Cardiac muscle cell (in vitro differentiated cells and primary cell): Measurements from ENCODE around the gene DNAI7. TPM values are rescaled to one million over a fixed set of nuclear protein-coding genes. Genes with fewer than 3 reads are reported as not detected.

Source experiments
- DNase-seq, 2 donors: peaks; one replicate each; pipeline versions ENCODE4 v3.0.0 to v3.0.0-alpha.2; 2010 to 2017; ENCODE audit warnings: low read depth in 1 of 2, low spot score in 1 of 2
- H3K27ac ChIP-seq: fragments of 200-600 bp; sonication (generic); 2 replicates; pipeline ENCODE4 v1.5.1; 2016
- H3K27me3 ChIP-seq: fragments of 200-600 bp; sonication (generic); 2 replicates; pipeline ENCODE4 v1.6.0; 2016; ENCODE audit warnings: control low read depth
- H3K36me3 ChIP-seq: fragments of 200-600 bp; sonication (generic); 2 replicates; pipeline ENCODE4 v1.5.1; 2016; ENCODE audit warnings: control low read depth
- H3K4me1 ChIP-seq: fragments of 200-600 bp; sonication (generic); 2 replicates; pipeline ENCODE4 v1.8.1; 2017; ENCODE audit warnings: low read depth, mild to moderate bottlenecking, mixed run types
- H3K4me3 ChIP-seq: fragments of 200-600 bp; sonication (generic); 2 replicates; pipeline ENCODE4 v1.5.1; 2016; ENCODE audit warnings: mild to moderate bottlenecking
- H3K9me3 ChIP-seq: fragments of 200-600 bp; sonication (generic); 2 replicates; pipeline ENCODE4 v1.5.1; 2017; ENCODE audit warnings: low read depth, mild to moderate bottlenecking, control low read depth
- CTCF ChIP-seq: IDR thresholded peaks from 2 replicates; pipeline ENCODE4 v1.5.1; 2012; ENCODE audit warnings: low read depth, mild to moderate bottlenecking, low read length
- polyA plus RNA-seq: library from polyadenylated mRNA; unstranded; fragments of >200 nt; fragmentation: Nextera tagmentation; extraction: Ambion mirVana; gene quantifications from 2 replicates; pipeline ENCODE4 v1.2.1, GENCODE V29; 2016
- total RNA-seq: library from RNA; depleted of rRNA; stranded (reverse); fragments of >200 nt; gene quantifications from 2 replicates; pipeline ENCODE4 v1.2.3, GENCODE V29; 2016

DNAI7 gene
- total and polyA plus RNA-seq, 2 experiments from 2014 or later = 0.57 to 0.77 TPM

- no peak overlapping the region for H3K27ac ChIP-seq
- DNase-seq = no peak
- H3K36me3 ChIP-seq = no peaks in the 10 kb centered on the region
- H3K27me3 ChIP-seq = no peaks in the 10 kb centered on the region
- no peaks in the 10 kb centered on the region for H3K4me1 ChIP-seq
- no peak overlapping the region for H3K4me3 ChIP-seq
- H3K9me3 ChIP-seq = no peaks in the 10 kb centered on the region
- TF ChIP-seq CTCF = no peak
These were observed 93.9 kb downstream of the DNAI7 start for GRCh38 chr12:25101092-25101445.

- Histone ChIP-seq H3K27me3 (no peaks in the 10 kb centered on the region), H3K9me3 (no peaks in the 10 kb centered on the region), H3K36me3 (no peaks in the 10 kb centered on the region), H3K4me3 (no peak overlapping the region), H3K27ac (no peak overlapping the region), H3K4me1 (no peaks in the 10 kb centered on the region)
- no peak for TF ChIP-seq CTCF
- DNase-seq = no peak
These were observed 94.5 kb downstream of the DNAI7 start for GRCh38 chr12:25100194-25101091.

GRCh38 chr12:25099010-25099409, 96.0 kb downstream of the DNAI7 start:
- Histone ChIP-seq H3K27me3 (no peaks in the 10 kb centered on the region), H3K36me3 (no peaks in the 10 kb centered on the region), H3K4me1 (no peaks in the 10 kb centered on the region), H3K27ac (no peak overlapping the region), H3K9me3 (no peaks in the 10 kb centered on the region), H3K4me3 (no peak overlapping the region)
- no peak for DNase-seq
- TF ChIP-seq CTCF = no peak

GRCh38 chr12:25089738-25090137, 105.2 kb downstream of the DNAI7 start:
- Histone ChIP-seq H3K4me1 (no peaks in the 10 kb centered on the region), H3K27ac (no peak overlapping the region), H3K36me3 (no peaks in the 10 kb centered on the region), H3K9me3 (no peaks in the 10 kb centered on the region), H3K27me3 (no peaks in the 10 kb centered on the region), H3K4me3 (no peak overlapping the region)
- no peak for DNase-seq
- no peak for TF ChIP-seq CTCF

- Histone ChIP-seq H3K27ac (no peak overlapping the region), H3K9me3 (no peaks in the 10 kb centered on the region), H3K4me1 (no peaks in the 10 kb centered on the region), H3K27me3 (no peaks in the 10 kb centered on the region), H3K36me3 (no peaks in the 10 kb centered on the region), H3K4me3 (no peak overlapping the region)
- no peak for DNase-seq
- TF ChIP-seq CTCF = no peak
These were observed 107.4 kb downstream of the DNAI7 start for GRCh38 chr12:25087596-25087995.
